Astrocyte (in vitro differentiated cells and primary cell): ENCODE data around the gene S100A1.

ENCODE experiments used
- EZH2 ChIP-seq: IDR thresholded peaks from 2 replicates; pipeline ENCODE4 v1.6.1; 2012; ENCODE audit warnings: mild to moderate bottlenecking, low read length, inconsistent platforms; ENCODE audit not compliant: insufficient read depth
- TF ChIP-seq, protein P1 (sequence below): IDR thresholded peaks from 2 replicates; pipeline ENCODE4 v1.5.1; 2011; ENCODE audit warnings: low read depth, mild to moderate bottlenecking, inconsistent platforms, low read length, moderate library complexity; ENCODE audit not compliant: insufficient read depth

DNA sequence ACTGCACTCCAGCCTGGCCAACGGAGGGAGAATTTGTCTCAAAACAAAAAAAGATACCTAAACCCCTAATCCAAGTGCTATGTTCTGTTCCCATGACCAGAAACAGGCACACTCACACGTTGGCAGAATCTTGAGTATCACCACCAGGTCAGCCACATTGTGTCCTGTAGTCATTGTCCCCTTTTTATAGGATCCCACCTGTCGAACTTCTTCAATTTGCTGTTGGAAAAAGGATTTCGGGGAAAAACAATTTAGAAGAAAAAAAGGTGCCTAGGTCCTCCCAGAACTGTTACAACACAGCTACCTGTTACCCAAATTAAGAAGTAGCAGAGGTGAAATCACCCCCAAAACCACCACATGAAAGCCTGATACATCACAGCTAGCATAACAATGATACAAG is 39.2 kb downstream of the S100A1 start:
- TF ChIP-seq, protein P1, sequence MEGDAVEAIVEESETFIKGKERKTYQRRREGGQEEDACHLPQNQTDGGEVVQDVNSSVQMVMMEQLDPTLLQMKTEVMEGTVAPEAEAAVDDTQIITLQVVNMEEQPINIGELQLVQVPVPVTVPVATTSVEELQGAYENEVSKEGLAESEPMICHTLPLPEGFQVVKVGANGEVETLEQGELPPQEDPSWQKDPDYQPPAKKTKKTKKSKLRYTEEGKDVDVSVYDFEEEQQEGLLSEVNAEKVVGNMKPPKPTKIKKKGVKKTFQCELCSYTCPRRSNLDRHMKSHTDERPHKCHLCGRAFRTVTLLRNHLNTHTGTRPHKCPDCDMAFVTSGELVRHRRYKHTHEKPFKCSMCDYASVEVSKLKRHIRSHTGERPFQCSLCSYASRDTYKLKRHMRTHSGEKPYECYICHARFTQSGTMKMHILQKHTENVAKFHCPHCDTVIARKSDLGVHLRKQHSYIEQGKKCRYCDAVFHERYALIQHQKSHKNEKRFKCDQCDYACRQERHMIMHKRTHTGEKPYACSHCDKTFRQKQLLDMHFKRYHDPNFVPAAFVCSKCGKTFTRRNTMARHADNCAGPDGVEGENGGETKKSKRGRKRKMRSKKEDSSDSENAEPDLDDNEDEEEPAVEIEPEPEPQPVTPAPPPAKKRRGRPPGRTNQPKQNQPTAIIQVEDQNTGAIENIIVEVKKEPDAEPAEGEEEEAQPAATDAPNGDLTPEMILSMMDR: no peak
- no peak for TF ChIP-seq EZH2
